Left lung (tissue), 10 donors: ENCODE results near the gene COL6A5. TPM values are rescaled to one million over a fixed set of nuclear protein-coding genes. Genes with fewer than 3 reads are reported as not detected.
"Not testable (repeated sequence)": the region's sequence is repeated elsewhere in the genome, so short reads cannot be mapped to it uniquely, and the experiment has no call there.

Experiments used
- ATAC-seq: fragments of 200-7000 bp; cut with Tn5 transposase; one replicate; pipeline ENCODE4 v1.9.1; 2020; ENCODE audit warnings: moderate library complexity
- DNase-seq, 4 donors: peaks; one replicate each; pipeline ENCODE4 v3.0.0-alpha.2; 2013 to 2020
- H3K27ac ChIP-seq, 2 donors: fragments of 200-600 bp; sonication (generic) in 1 of 2; one replicate each; pipeline versions ENCODE4 v1.5.0 to v1.8.0; 2020 to 2021
- H3K27me3 ChIP-seq, 2 donors: fragments of 200-600 bp; sonication (generic) in 1 of 2; one replicate each; pipeline versions ENCODE4 v1.5.0 to v1.8.0; 2020 to 2021
- H3K36me3 ChIP-seq, 2 donors: fragments of 200-600 bp; sonication (generic) in 1 of 2; one replicate each; pipeline versions ENCODE4 v1.5.0 to v1.8.0; 2020 to 2021
- H3K4me1 ChIP-seq, 2 donors: fragments of 200-600 bp; one replicate each; pipeline ENCODE4 v1.8.0; 2021
- H3K4me3 ChIP-seq, 2 donors: fragments of 200-600 bp; sonication (generic) in 1 of 2; one replicate each; pipeline versions ENCODE4 v1.5.0 to v1.8.0; 2020 to 2021; ENCODE audit warnings: mild to moderate bottlenecking in 1 of 2
- H3K9me3 ChIP-seq, 2 donors: fragments of 200-600 bp; sonication (generic) in 1 of 2; one replicate each; pipeline versions ENCODE4 v1.5.0 to v1.8.0; 2020 to 2021
- intact Hi-C, 2 donors: fragments of 100-400 bp; cut with DNase I; formaldehyde crosslinking; loops; one replicate each; pipeline versions ENCODE4 v1.11.2 to v1.14.2; 2022
- polyA plus RNA-seq, 6 donors: library from polyadenylated mRNA; unstranded; fragments of 120-200 nt; gene quantifications; one replicate each; pipeline ENCODE4 v1.2.1, GENCODE V29; 2013; ENCODE audit not compliant: insufficient read length in 6 of 6
- total RNA-seq, 2 donors: library from RNA; stranded (reverse); fragmentation: NEBNext Ultra II Directional; extraction: Animal tissue kit (Norgen Biotek cat#: 25700); gene quantifications; one replicate each; pipeline ENCODE4 v1.2.1, GENCODE V29; 2021
- TF ChIP-seq, protein P1 (sequence below), 2 donors: fragments of 200-600 bp; sonication (generic) in 1 of 2; IDR thresholded peaks; one replicate each; pipeline versions ENCODE4 v1.5.0 to v1.8.0; 2021; ENCODE audit warnings: antibody characterized with exemption in 2 of 2
- donor health status: DM: no; HTN: yes; CAD: no.
- donor health status: DM: no; HTN: no; CAD: no.

Gene COL6A5
- total and polyA plus RNA-seq, 8 donors = 0.93 to 7.9 (median 2.8) TPM

DNA sequence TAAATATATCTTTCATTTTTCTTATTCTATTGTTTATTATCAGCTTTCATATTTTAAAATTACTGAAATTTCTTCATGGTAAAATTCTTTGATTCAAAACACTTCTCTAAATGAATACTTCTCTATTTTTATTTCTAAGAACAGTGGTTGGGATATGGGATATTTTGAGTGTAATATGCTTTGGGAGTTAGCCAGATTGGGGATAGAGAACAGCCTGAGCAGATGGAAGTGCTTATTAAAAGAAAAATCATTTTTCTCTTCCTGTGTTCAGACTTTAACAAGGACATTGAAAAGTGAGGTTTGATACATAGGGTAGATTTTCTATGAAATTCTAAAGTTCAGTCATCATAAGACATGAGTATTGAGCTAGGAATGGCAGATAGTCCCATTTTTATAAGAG lies 84.8 kb downstream of the COL6A5 start:
- peak in 1 of 4 donors; percentile 6 for DNase-seq
- no peak for ATAC-seq
- H3K4me1 ChIP-seq = no peaks in the 10 kb centered on the region
- TF ChIP-seq, protein P1, sequence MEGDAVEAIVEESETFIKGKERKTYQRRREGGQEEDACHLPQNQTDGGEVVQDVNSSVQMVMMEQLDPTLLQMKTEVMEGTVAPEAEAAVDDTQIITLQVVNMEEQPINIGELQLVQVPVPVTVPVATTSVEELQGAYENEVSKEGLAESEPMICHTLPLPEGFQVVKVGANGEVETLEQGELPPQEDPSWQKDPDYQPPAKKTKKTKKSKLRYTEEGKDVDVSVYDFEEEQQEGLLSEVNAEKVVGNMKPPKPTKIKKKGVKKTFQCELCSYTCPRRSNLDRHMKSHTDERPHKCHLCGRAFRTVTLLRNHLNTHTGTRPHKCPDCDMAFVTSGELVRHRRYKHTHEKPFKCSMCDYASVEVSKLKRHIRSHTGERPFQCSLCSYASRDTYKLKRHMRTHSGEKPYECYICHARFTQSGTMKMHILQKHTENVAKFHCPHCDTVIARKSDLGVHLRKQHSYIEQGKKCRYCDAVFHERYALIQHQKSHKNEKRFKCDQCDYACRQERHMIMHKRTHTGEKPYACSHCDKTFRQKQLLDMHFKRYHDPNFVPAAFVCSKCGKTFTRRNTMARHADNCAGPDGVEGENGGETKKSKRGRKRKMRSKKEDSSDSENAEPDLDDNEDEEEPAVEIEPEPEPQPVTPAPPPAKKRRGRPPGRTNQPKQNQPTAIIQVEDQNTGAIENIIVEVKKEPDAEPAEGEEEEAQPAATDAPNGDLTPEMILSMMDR (IDR thresholded peaks at IDR 0.05) = no peak
- H3K36me3 ChIP-seq = no peaks in the 10 kb centered on the region
- H3K9me3 ChIP-seq = no peaks in the 10 kb centered on the region
- H3K27ac ChIP-seq = no peak overlapping the region
- intact Hi-C loops = no loop called here
- H3K4me3 ChIP-seq = no peak overlapping the region
- no peaks in the 10 kb centered on the region for H3K27me3 ChIP-seq

GRCh38 chr3:130432086-130432485 lies 86.6 kb downstream of the COL6A5 start:
- H3K36me3 ChIP-seq, H3K27me3 ChIP-seq, H3K27ac ChIP-seq, intact Hi-C loops, H3K9me3 ChIP-seq, ATAC-seq, DNase-seq, H3K4me3 ChIP-seq, H3K4me1 ChIP-seq: not testable (repeated sequence)

DNA sequence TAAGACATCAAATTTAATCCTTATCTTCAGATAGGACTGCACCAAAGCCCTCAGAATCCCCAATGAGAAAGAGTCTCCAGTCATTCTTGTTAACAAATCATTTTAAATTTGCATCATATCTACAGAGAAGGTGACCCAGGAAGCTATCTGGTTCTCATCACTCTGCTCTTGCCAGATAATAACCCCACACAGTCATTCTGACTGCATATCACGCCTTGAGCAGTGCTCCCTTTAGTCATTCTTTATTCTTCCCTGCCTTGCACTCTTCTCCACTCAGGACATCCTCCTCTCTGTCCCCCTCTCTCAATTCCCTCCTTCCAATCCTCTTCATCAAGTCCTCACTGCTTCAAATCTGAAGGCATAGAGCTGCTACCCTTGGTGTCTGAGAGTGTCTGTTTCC lies 87.8 kb downstream of the COL6A5 start:
- Histone ChIP-seq H3K27ac (no peak overlapping the region), H3K4me3 (no peak overlapping the region), H3K36me3 (no peaks in the 10 kb centered on the region), H3K9me3 (no peaks in the 10 kb centered on the region), H3K4me1 (no peaks in the 10 kb centered on the region), H3K27me3 (no peaks in the 10 kb centered on the region)
- no peak for DNase-seq
- TF ChIP-seq, protein P1 (IDR thresholded peaks at IDR 0.05) = no peak
- intact Hi-C loops = no loop called here
- no peak for ATAC-seq

- ATAC-seq (peak; percentile 98), DNase-seq (peak in 3 of 4 donors; percentile 40 to 90 (median 81))
- no peaks in the 10 kb centered on the region for H3K27me3 ChIP-seq
- no peaks in the 10 kb centered on the region for H3K4me1 ChIP-seq
- H3K27ac ChIP-seq = no peak overlapping the region
- no peak overlapping the region for H3K4me3 ChIP-seq
- intact Hi-C loops = no loop called here
- TF ChIP-seq, protein P1 (IDR thresholded peaks at IDR 0.05) = no peak
- H3K36me3 ChIP-seq = no peaks in the 10 kb centered on the region
- no peaks in the 10 kb centered on the region for H3K9me3 ChIP-seq
Observed at GRCh38 chr3:130442284-130442683, 96.8 kb downstream of the COL6A5 start.

- H3K27ac ChIP-seq, H3K36me3 ChIP-seq, DNase-seq, intact Hi-C loops, H3K27me3 ChIP-seq, H3K9me3 ChIP-seq, ATAC-seq, H3K4me1 ChIP-seq, H3K4me3 ChIP-seq: not testable (repeated sequence)
Observed at GRCh38 chr3:130446840-130447239, 101.4 kb downstream of the COL6A5 start.

DNA sequence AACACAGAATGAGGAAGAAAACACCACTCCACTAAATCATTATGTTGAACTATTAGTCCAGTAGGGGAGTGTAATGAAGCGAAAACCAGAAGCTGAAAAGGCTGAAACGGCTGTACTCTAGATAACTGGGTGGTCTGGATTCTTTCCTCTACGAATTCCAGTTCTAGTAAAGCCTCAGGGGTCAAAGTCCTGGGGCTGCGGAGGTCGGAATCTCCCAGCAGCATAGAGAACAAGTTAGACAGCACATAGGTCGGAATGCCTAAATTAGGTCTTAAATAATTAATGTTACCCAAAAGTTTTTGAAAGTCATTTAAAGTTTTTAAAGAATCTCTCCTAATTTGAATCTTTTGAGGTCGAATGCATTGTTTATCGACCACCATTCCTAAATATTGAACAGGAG lies 102.7 kb downstream of the COL6A5 start:
- H3K36me3 ChIP-seq, H3K9me3 ChIP-seq, ATAC-seq, intact Hi-C loops, DNase-seq, H3K27ac ChIP-seq, H3K4me3 ChIP-seq, H3K27me3 ChIP-seq, H3K4me1 ChIP-seq: not testable (repeated sequence)

DNA sequence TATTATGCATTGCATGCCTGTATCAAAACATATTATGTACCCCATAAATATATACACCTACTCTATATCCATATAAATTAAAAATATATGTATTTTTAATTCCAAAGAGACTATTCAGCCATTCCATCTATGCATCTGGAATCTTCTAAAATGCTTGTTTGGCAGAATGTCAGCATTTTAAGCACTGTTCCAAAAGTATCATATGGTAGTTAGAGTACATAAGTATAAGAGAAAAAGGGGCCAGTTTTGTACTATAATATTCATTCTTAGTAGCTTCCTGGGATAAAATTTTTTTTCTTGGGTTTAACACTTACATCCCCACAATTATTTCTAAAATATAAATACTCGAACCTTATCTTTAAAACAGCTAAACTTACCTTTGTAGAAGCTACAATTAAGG lies 111.1 kb downstream of the COL6A5 start:
- Histone ChIP-seq H3K9me3 (no peaks in the 10 kb centered on the region), H3K36me3 (no peaks in the 10 kb centered on the region), H3K27me3 (no peaks in the 10 kb centered on the region), H3K4me1 (no peaks in the 10 kb centered on the region), H3K27ac (no peak overlapping the region), H3K4me3 (no peak overlapping the region)
- intact Hi-C loops = no loop called here
- DNase-seq (no peak), ATAC-seq (no peak)
- TF ChIP-seq, protein P1 (IDR thresholded peaks at IDR 0.05) = no peak
